Panc1 (cell line): Measurements from ENCODE around the gene NLRC4. TPM values are rescaled to one million over a fixed set of nuclear protein-coding genes. Genes with fewer than 3 reads are reported as not detected.

Source experiments
- ATAC-seq: fragments of 200-7000 bp; cut with Tn5 transposase; 2 replicates; pipeline ENCODE4 v1.9.1; 2020; ENCODE audit warnings: mild to moderate bottlenecking, moderate library complexity
- BruUV-seq: library from RNA; stranded (reverse); fragments of 400-500 nt; replicated peaks from 2 replicates; lab custom pipeline; 2021; lab: Mats Ljungman, UMichigan
- CTCF ChIA-PET: fragments of 300-600 bp; sonication (Branson Sonifier 250); formaldehyde crosslinking; loops from one replicate; lab custom pipeline; 2022; ENCODE audit warnings: antibody characterized with exemption; lab: Charles Lee
- POLR2A ChIA-PET: fragments of 300-600 bp; sonication (Branson Sonifier 250); formaldehyde crosslinking; loops from one replicate; lab custom pipeline; 2022; ENCODE audit warnings: antibody characterized with exemption; lab: Charles Lee
- DNase-seq: peaks from one replicate; pipeline ENCODE4 v3.0.0-alpha.2; 2010; ENCODE audit warnings: low read depth, low spot score
- H3K27ac ChIP-seq: 2 replicates; pipeline ENCODE4 v1.5.1; 2011; ENCODE audit warnings: mild to moderate bottlenecking, low read length, inconsistent platforms
- H3K27me3 ChIP-seq: fragments of 200-500 bp; sonication (Bioruptor generic); 2 replicates; pipeline ENCODE4 v1.6.0; 2014; ENCODE audit warnings: low read length, inconsistent platforms; ENCODE audit not compliant: control insufficient read depth, insufficient read depth
- H3K36me3 ChIP-seq: fragments of 200-500 bp; sonication (Bioruptor generic); 2 replicates; pipeline ENCODE4 v1.5.1; 2014; ENCODE audit warnings: inconsistent platforms, mild to moderate bottlenecking, low read length, moderate library complexity; ENCODE audit not compliant: control insufficient read depth, insufficient read depth
- H3K4me1 ChIP-seq: 2 replicates; pipeline ENCODE4 v1.5.1; 2011; ENCODE audit warnings: inconsistent platforms, mild to moderate bottlenecking, low read length, moderate library complexity; ENCODE audit not compliant: control insufficient read depth, insufficient read depth
- H3K4me3 ChIP-seq, 2 experiments: 2 replicates each; pipeline ENCODE4 v1.5.1; 2011 to 2012; ENCODE audit warnings: low read depth in 2 of 2, low read length in 2 of 2, mild to moderate bottlenecking in 2 of 2, inconsistent platforms in 1 of 2, moderate library complexity in 1 of 2
- H3K9me3 ChIP-seq: fragments of 200-500 bp; sonication (Bioruptor generic); 2 replicates; pipeline ENCODE4 v1.5.1; 2014; ENCODE audit warnings: low read depth, mild to moderate bottlenecking, inconsistent platforms, low read length, moderate library complexity; ENCODE audit not compliant: control insufficient read depth, insufficient read depth
- POLR2AphosphoS5 ChIP-seq: IDR thresholded peaks from 2 replicates; pipeline ENCODE4 v1.6.1; 2012; ENCODE audit warnings: mild to moderate bottlenecking, low read depth, low read length, moderate library complexity
- SIN3A ChIP-seq: IDR thresholded peaks from 2 replicates; pipeline ENCODE4 v1.6.1; 2012; ENCODE audit warnings: low read depth, mild to moderate bottlenecking, low read length, moderate library complexity, borderline replicate concordance; ENCODE audit not compliant: insufficient read depth
- TCF7L2 ChIP-seq: IDR thresholded peaks from 2 replicates; pipeline ENCODE4 v1.6.1; 2011; ENCODE audit warnings: mild to moderate bottlenecking, low read depth, low read length, inconsistent platforms
- in situ Hi-C: cut with HindIII; loops from 2 replicates; pipeline ENCODE4 v1.10.0; 2016; ENCODE audit warnings: low sequenced_read_pairs, low pct_unique_long_range_greater_than_20kb
- intact Hi-C: fragments of 100-400 bp; cut with micrococcal nuclease; formaldehyde crosslinking; loops from one replicate; pipeline ENCODE4 v1.10.0; 2022; ENCODE audit not compliant: unreplicated experiment
- total RNA-seq: library from RNA; stranded (reverse); gene quantifications from one replicate; pipeline ENCODE4 v1.2.1, GENCODE V29; 2021; ENCODE audit not compliant: unreplicated experiment
- TF ChIP-seq, protein P1 (sequence below), 2 experiments: IDR thresholded peaks; 2 replicates each; pipeline ENCODE4 v1.6.1; 2011 to 2012; ENCODE audit warnings: low read depth in 2 of 2, control low read depth in 1 of 2, low read length in 1 of 2, mild to moderate bottlenecking in 1 of 2, moderate library complexity in 1 of 2; ENCODE audit not compliant: insufficient read depth in 1 of 2
- TF ChIP-seq, protein P2 (sequence below): fragments of 450-650 bp; IDR thresholded peaks from 2 replicates; pipeline ENCODE4 v1.5.1; 2017; ENCODE audit warnings: mild to moderate bottlenecking

NLRC4 gene
- total RNA-seq, 1 experiment from 2014 or later, result not detected

DNA sequence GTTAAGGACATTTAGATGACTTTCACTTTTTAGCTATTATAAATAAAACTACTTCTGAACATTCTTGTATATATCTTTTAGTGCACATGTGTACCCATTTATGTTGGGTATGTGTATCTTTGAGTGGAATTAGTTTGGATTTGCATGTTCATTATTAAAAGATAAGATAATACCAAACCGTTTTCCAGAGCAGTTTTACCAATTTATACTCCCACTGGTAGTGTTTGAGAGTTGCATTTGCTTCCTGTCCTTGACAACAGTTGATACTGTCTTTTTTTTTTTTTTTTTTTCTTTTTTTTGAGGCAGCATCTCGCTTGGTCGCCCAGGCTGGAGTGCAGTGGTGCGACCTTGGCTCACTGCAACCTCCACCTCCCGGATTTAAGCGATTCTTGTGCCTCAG, 75.7 kb downstream of the NLRC4 start:
- Histone ChIP-seq H3K27me3 (no peaks in the 10 kb centered on the region), H3K9me3 (no peaks in the 10 kb centered on the region), H3K4me3 (no peak overlapping the region), H3K27ac (no peak overlapping the region), H3K36me3 (peaks cover 6% of the 10 kb centered on the region; the same call in 1 of the 2 replicates), H3K4me1 (no peaks in the 10 kb centered on the region)
- no peak for TF ChIP-seq SIN3A
- TF ChIP-seq, protein P1, sequence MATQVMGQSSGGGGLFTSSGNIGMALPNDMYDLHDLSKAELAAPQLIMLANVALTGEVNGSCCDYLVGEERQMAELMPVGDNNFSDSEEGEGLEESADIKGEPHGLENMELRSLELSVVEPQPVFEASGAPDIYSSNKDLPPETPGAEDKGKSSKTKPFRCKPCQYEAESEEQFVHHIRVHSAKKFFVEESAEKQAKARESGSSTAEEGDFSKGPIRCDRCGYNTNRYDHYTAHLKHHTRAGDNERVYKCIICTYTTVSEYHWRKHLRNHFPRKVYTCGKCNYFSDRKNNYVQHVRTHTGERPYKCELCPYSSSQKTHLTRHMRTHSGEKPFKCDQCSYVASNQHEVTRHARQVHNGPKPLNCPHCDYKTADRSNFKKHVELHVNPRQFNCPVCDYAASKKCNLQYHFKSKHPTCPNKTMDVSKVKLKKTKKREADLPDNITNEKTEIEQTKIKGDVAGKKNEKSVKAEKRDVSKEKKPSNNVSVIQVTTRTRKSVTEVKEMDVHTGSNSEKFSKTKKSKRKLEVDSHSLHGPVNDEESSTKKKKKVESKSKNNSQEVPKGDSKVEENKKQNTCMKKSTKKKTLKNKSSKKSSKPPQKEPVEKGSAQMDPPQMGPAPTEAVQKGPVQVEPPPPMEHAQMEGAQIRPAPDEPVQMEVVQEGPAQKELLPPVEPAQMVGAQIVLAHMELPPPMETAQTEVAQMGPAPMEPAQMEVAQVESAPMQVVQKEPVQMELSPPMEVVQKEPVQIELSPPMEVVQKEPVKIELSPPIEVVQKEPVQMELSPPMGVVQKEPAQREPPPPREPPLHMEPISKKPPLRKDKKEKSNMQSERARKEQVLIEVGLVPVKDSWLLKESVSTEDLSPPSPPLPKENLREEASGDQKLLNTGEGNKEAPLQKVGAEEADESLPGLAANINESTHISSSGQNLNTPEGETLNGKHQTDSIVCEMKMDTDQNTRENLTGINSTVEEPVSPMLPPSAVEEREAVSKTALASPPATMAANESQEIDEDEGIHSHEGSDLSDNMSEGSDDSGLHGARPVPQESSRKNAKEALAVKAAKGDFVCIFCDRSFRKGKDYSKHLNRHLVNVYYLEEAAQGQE (IDR thresholded peaks at IDR 0.05; ENCODE audit: insufficient read depth in 1 of 2, low read depth in 2 of 2, low read length in 1 of 2), result no peak
- no peak for TF ChIP-seq TCF7L2
- TF ChIP-seq, protein P2, sequence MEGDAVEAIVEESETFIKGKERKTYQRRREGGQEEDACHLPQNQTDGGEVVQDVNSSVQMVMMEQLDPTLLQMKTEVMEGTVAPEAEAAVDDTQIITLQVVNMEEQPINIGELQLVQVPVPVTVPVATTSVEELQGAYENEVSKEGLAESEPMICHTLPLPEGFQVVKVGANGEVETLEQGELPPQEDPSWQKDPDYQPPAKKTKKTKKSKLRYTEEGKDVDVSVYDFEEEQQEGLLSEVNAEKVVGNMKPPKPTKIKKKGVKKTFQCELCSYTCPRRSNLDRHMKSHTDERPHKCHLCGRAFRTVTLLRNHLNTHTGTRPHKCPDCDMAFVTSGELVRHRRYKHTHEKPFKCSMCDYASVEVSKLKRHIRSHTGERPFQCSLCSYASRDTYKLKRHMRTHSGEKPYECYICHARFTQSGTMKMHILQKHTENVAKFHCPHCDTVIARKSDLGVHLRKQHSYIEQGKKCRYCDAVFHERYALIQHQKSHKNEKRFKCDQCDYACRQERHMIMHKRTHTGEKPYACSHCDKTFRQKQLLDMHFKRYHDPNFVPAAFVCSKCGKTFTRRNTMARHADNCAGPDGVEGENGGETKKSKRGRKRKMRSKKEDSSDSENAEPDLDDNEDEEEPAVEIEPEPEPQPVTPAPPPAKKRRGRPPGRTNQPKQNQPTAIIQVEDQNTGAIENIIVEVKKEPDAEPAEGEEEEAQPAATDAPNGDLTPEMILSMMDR, result no peak
- TF ChIP-seq POLR2AphosphoS5, result no peak
- in situ Hi-C loops, result no loop called here
- BruUV-seq, result no TSS peak
- no peak for ATAC-seq
- CTCF ChIA-PET, result no interaction called here
- intact Hi-C loops, result no loop called here
- POLR2A ChIA-PET, result no interaction called here
- no peak for DNase-seq

- ATAC-seq (no peak), DNase-seq (no peak)
- H3K9me3 ChIP-seq, result no peaks in the 10 kb centered on the region
- no peaks in the 10 kb centered on the region for H3K27me3 ChIP-seq
- no peak overlapping the region for H3K27ac ChIP-seq
- no peak overlapping the region for H3K4me3 ChIP-seq
- intact Hi-C loops (no loop called here), in situ Hi-C loops (no loop called here)
- no TSS peak for BruUV-seq
- TF ChIP-seq, protein P2, result no peak
- TF ChIP-seq SIN3A, result no peak
- POLR2A ChIA-PET, result no interaction called here
- H3K36me3 ChIP-seq, result no peaks in the 10 kb centered on the region
- CTCF ChIA-PET, result no interaction called here
- no peaks in the 10 kb centered on the region for H3K4me1 ChIP-seq
These were observed 82.0 kb downstream of the NLRC4 start for GRCh38 chr2:32182667-32183066.

Other genes starting within 250 kb of the NLRC4 start
- gene DPY30, start 225.1 kb downstream of the NLRC4 start, total RNA-seq, result 105 TPM
- 37.8 TPM for gene SPAST, start 201.3 kb downstream of the NLRC4 start, total RNA-seq
- 35.5 TPM for gene SLC30A6, start 99.0 kb downstream of the NLRC4 start, total RNA-seq
- gene YIPF4, start 13.0 kb upstream of the NLRC4 start, total RNA-seq, result 45.9 TPM
- 73.1 TPM for gene BIRC6, start 92.1 kb upstream of the NLRC4 start, total RNA-seq